ENCODE results near the gene KRT73.

Gene KRT73

DNA sequence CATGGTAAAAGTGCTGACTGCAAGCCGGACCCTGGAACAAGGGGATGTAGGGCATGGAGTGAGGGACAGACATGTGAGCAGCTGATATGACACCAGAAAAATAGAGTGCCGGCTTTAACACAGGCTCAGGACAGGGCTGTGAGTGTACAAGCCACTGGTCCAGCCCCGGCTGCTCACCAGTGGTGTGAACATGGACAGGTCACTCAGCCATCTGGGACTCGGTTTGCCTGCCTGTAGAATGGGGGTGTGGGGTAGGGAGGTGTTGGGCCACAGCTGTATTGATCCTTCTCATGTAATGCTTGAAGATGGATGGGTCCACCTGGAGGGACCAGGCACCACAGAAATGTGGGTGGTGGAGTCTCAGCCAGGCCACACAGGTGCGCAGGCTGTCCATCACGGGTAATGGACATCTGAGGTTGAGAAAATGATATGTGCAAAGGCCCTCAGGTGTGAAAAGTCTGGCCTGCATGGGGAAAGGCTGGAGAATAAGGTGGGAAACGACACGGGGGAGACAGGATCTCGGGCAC, 34.1 kb downstream of the KRT73 start:
- in situ Hi-C loops (cut with HindIII; ENCODE audit: low pct_ligation_motif_present, low pct_unique_long_range_greater_than_20kb, low sequenced_read_pairs) = loop anchor here (25.0 kb wide), 1 partner anchor 278 kb away; no protein-coding TSS in a partner anchor
- no peak for DNase-seq

DNA sequence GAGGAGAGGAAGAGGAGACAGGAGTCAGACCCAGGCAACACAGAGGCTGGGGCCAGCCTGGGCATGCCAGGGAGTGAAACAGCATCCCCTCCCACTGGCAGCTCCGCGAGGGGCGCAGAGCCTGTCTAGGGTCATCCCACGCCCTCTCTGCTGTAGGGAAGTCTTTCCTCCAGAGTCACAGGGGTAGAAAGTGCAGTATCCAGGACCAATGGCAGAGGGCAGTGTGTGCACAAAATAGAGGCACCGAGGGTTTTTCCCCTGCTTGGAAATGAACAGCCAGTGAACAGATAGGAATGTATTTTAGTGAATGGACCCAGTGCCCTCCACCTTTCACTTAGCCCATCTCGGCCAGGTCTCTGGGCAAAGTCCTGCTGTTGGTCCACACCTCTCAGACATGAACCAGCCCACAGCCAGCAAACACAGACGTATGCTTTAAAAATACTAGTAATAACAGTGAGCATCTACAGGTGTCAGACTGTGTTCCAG, 35.3 kb downstream of the KRT73 start:
- peak; percentile 73 for DNase-seq
- in situ Hi-C loops (cut with HindIII; ENCODE audit: low pct_ligation_motif_present, low pct_unique_long_range_greater_than_20kb, low sequenced_read_pairs) = loop anchor here (25.0 kb wide), 1 partner anchor 279 kb away; no protein-coding TSS in a partner anchor

DNA sequence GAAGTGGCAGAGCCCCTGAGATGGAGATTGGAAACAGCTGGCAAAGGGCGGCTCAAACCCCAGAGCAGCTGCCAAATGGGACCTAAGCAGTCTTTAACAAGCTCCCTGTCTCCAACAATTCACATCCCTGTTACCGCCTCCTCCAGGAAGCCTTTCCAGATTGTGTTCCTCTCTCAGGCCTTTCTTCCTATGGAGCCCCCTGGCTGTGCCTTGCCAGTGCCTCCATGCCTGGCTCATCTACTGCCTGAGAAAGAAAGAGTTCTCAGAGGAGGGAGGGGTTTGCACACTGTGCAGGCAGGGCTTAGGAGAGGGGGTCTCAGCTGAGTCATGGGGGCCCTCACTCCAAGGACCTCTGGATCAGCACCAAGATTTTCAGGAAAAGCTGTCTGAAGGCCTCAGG, 35.9 kb downstream of the KRT73 start:
- no peak for DNase-seq
- in situ Hi-C loops (cut with HindIII; ENCODE audit: low pct_ligation_motif_present, low pct_unique_long_range_greater_than_20kb, low sequenced_read_pairs) = loop anchor here (25.0 kb wide), 1 partner anchor 280 kb away; no protein-coding TSS in a partner anchor

DNA sequence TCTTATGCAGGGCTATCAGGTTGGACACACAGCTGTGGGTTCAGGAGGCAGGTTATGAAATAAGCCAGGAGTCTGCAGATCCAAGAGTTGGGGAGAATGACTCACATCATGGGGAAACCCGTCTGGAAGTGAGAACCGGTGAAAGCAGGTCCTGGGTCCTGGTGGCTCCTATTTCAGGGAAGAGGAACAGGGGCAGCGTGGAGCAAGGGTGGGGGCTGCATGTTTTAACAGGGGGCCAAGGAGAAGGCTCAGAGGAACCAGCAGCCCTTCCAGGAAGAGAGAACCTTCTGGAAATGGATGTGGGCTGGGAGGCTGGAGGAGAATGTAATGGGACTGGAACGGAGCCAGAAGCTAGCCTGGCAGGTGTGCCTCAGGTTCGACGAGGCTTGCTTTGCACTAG, 36.9 kb downstream of the KRT73 start:
- in situ Hi-C loops (cut with HindIII; ENCODE audit: low pct_ligation_motif_present, low pct_unique_long_range_greater_than_20kb, low sequenced_read_pairs) = loop anchor here (25.0 kb wide), 1 partner anchor 281 kb away; no protein-coding TSS in a partner anchor
- no peak for DNase-seq

DNA sequence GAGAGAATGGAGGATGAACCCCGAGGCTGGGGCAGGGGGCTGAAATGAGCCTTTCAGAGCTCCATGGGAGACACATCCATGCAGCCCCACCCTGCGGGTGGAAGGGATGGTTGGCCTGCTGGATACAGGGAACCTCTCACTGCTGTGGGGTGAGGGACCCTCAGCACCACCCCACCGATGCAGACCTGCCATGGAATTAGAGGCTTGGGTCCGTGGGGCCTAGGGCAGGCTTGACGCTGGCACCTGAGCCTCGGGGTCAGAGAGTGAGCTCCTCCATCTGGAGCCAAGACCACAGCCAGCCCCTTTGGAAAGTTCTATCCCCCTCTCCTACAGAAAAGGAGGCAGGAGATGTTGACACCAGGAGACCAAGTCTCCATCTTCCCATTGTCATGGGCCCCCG, 37.3 kb downstream of the KRT73 start:
- in situ Hi-C loops (cut with HindIII; ENCODE audit: low pct_ligation_motif_present, low pct_unique_long_range_greater_than_20kb, low sequenced_read_pairs) = loop anchor here (25.0 kb wide), 1 partner anchor 281 kb away; no protein-coding TSS in a partner anchor
- no peak for DNase-seq

DNA sequence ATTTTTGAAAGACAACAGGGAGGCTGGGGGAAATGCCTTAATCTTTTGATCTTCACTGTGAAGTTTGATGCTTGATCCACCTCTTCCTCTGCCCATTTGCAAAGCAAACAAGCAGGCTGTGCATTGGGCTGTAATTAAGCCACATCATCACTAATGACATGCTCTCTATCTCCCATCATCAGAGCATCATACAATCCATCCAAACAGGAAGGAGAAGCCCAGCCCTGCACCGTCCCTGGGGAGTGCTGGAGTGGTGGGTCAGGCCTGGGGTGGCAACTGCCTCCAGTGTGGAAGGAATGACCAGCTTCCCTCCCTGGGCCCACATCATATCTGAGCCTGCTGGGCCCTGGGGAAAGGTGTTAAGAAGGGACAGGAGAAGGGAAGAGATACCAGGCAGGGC, 37.9 kb downstream of the KRT73 start:
- DNase-seq = no peak
- in situ Hi-C loops (cut with HindIII; ENCODE audit: low pct_ligation_motif_present, low pct_unique_long_range_greater_than_20kb, low sequenced_read_pairs) = loop anchor here (25.0 kb wide), 1 partner anchor 282 kb away; no protein-coding TSS in a partner anchor

DNA sequence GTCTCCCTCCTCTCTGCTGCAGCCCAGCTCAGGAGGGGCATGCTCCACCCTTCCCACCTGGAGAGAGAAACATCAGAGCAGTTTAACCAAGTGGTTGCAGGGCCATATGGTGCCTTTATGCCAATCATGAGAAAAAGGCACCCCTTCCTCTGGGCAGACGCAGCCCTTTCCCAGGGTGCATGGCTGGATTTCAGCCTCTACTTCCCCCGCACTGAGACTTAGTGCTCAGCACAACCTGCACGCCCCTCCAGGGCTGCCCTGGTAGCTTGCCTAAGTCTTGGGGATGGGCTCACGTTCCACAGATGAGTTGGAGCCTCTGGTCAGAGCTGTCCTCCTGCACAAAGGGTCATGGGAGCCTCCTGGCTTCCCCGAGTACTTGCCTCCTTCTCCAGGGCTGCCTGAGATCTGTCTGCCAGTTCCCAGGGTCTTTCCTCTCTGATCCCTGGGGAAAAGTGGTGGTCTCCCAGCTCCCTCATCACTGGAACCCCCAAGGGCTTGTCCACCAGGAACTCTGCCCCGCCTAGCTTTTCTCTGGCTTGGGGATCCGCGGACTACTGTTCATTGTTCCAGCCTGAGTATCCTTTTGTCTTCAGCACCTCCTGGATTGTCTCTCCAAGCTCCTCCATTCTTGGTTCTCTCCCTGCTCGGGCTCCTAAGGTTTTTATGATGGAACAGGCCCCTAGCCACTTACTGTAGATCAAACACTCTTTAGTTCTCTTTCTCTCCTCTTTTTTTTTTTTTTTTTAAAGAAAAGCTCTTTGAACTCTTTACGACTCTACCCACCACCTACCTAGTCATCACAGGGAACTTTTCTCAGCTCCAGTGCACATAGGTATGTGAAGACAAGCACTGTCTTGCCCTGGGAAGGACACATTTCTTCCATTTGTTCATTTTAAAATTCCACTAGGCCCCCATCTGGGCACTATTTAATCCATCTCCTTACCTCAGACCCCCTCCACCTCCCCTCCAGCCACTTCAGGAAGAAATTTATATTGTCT, 38.6 kb downstream of the KRT73 start:
- DNase-seq = no peak
- in situ Hi-C loops (cut with HindIII; ENCODE audit: low pct_ligation_motif_present, low pct_unique_long_range_greater_than_20kb, low sequenced_read_pairs) = loop anchor here (25.0 kb wide), 1 partner anchor 283 kb away; no protein-coding TSS in a partner anchor

DNA sequence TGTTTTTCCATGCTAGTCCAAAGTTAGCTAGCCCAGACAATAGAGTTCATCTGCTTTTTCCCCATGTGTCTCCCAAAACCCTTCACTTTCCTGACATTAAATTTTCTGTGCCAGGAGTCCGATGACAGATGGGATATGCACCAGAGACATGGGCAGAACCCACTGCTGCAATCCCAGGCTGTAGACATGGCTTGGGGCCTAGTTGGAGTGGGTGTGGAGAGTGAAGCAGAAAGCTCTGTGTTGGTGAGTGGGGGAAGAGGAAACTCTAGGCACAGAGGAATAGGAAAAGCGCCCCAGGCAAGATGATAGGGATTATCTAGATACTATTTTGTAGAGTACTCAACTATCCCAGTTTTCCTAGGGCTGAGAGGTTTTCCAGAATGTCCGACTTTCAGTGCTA, 39.9 kb downstream of the KRT73 start:
- no peak for DNase-seq
- in situ Hi-C loops (cut with HindIII; ENCODE audit: low pct_ligation_motif_present, low pct_unique_long_range_greater_than_20kb, low sequenced_read_pairs) = loop anchor here (25.0 kb wide), 1 partner anchor 284 kb away; no protein-coding TSS in a partner anchor

DNA sequence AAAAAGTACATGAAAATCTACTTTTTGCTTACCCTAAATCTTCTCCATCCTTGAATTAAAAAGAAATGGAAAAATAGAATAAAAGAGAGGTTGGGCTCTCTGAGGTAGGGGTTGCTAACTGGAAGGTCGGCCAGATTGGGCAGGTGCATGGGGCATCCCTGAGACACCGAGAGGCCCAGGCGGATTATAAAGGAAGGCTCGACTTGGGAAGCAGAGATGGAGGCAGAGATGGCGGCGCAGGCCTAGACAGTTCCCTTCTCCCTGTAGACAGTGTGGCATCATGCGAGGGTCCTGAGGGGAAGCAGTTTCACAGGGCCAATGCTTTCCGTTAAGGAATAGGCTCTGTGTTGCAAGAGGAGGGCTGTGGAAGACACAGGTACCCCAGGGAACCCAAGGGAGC, 41.0 kb downstream of the KRT73 start:
- no peak for DNase-seq
- in situ Hi-C loops (cut with HindIII; ENCODE audit: low pct_ligation_motif_present, low pct_unique_long_range_greater_than_20kb, low sequenced_read_pairs) = loop anchor here (25.0 kb wide), 1 partner anchor 285 kb away; no protein-coding TSS in a partner anchor

DNA sequence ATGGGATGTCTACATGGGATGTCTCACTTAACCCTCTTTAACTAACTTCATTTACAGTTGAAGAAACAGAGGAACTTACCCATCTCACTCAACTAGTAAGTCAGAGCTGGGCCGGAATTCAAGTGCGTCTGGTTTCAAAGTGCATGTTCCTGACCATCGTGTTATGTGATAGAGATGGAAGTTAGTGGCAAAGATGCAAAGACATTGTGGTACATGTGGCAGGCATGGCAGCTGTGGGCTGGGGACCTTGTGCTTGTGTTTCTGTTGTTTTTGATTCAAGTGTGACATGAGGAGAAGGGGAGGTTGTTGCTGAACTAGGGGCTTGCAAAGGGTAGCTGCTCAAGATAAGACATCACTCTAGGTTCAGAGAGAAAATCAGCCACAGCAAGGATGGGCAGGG, 42.4 kb downstream of the KRT73 start:
- in situ Hi-C loops (cut with HindIII; ENCODE audit: low pct_ligation_motif_present, low pct_unique_long_range_greater_than_20kb, low sequenced_read_pairs) = loop anchor here (25.0 kb wide), 1 partner anchor 286 kb away; no protein-coding TSS in a partner anchor
- no peak for DNase-seq

DNA sequence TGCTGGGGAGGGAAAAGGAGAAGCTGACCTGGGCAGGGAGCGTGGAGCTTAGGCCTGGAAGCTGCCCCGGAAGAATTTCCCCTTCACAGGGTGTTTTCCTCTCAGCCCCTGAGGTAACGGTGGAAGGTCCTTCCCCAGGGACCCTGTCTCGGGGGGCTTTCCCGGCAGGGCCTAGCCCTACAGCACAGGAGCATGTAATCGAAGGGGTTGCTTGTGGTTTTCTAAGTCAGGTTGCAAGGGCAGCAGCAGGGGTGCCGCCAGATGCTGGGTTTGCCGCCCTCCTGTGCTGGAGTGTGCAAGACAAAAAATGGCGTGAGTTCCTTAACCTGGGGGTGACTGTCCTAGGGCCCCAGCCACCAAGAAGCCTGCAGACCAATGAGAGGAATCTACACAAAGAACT, 43.1 kb downstream of the KRT73 start:
- in situ Hi-C loops (cut with HindIII; ENCODE audit: low pct_ligation_motif_present, low pct_unique_long_range_greater_than_20kb, low sequenced_read_pairs) = loop anchor here (25.0 kb wide), 1 partner anchor 287 kb away; no protein-coding TSS in a partner anchor
- no peak for DNase-seq

DNA sequence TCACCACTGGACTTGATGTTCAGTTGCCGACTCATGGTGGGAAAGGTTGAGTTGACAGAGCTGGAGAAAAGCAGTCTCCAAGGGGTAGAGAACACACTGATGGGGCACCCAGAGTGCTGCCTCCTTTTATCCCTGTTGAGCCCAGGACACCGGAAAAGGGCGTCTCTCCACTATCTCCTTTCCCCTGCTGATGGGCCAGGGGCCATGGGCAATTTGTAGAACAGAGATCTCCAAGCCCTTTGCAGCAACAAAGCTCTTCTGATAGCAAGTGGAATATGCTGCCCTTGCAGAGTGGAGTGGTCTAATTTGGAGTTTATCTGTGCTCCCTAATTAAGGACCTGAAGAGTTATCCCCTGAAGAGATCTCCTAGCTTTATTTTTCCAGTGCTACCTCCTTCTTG, 44.6 kb downstream of the KRT73 start, which contains the start of gene KRT74:
TSS of gene KRT74 (minus strand) at position 101 of the 400 bp plus-strand sequence. CDS start at position 35, 66 bp downstream.
- in situ Hi-C loops (cut with HindIII; ENCODE audit: low pct_ligation_motif_present, low pct_unique_long_range_greater_than_20kb, low sequenced_read_pairs) = no loop called here
- no peak for DNase-seq

DNA sequence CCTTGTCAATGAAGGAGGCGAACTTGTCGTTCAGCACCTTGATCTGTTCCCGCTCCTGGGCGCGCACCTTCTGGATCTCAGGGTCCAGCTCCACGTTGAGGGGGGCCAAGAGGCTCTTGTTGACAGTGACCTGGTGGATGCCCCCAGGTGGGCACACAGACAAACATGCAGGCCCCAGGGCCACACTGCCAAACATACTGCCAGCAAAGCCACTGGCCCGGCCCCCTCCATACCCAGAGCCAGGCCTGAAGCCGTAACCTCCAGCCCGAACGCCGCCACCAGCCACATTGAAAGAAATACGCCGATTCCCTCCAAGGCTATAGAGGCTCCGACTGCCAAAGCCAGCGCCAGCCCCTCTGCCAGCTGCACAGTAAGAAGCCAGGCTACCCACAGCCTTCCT, 45.1 kb downstream of the KRT73 start:
- no peak for DNase-seq
- in situ Hi-C loops (cut with HindIII; ENCODE audit: low pct_ligation_motif_present, low pct_unique_long_range_greater_than_20kb, low sequenced_read_pairs) = no loop called here

DNA sequence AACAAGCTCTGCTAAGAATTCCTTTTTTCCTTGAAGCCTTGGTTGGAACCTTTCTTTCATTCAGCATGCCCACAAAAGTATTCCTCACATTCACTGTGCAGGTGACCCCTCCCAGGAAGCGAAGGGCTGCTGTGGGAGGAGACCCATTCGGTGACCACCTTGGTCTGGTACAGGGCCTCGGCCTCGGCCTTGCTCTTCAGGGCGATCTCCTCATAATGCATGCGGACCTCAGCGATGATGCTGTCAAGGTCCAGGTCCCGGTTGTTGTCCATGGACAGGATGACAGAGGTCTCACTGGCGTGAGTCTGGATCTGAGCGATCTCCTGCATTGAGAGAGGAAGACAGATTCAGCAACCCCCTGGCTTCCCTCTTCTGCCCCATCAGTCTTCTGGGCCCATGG, 47.8 kb downstream of the KRT73 start:
- DNase-seq = no peak
- in situ Hi-C loops (cut with HindIII; ENCODE audit: low pct_ligation_motif_present, low pct_unique_long_range_greater_than_20kb, low sequenced_read_pairs) = no loop called here

DNA sequence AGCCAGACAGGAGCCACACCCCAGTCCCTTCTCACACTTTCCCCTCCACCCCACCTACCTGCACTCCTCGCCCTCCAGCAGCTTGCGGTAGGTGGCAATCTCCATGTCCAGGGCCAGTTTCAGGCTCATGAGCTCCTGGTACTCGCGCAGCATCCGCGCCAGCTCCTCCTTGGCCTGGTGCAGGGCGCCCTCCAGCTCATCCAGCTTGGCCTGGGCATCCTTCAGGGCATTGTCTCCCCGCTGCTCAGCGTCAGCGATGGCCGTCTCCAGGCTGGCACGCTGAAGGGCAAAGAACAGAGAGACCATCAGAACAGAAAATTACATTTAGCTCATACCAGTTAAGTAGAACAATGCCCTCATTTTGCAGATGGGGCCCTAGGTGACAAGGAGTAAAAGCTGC, 50.2 kb downstream of the KRT73 start:
- no peak for DNase-seq
- in situ Hi-C loops (cut with HindIII; ENCODE audit: low pct_ligation_motif_present, low pct_unique_long_range_greater_than_20kb, low sequenced_read_pairs) = no loop called here

DNA sequence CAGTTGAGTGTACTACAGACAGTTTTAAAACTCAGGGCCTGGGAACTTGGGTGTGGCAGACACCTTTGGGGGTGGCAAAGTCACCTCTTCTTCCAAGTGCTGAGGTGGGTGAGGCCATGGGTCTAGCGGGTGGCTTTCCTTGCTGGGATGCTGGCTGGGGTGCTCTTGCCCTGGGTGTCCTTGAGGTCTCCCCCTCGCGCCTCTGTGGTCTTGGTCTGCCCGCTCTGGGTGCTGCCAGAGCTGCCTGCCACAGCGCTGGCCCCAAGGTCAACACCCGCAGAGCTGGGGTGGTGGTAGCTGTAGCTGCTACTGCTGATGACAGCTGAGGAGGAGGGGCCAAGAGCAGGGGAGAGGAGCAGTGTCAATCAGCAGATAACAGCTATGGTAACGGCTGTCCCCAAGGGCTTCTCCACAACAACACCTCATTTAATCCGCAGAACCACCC, 51.5 kb downstream of the KRT73 start:
- DNase-seq = no peak
- in situ Hi-C loops (cut with HindIII; ENCODE audit: low pct_ligation_motif_present, low pct_unique_long_range_greater_than_20kb, low sequenced_read_pairs) = no loop called here

DNA sequence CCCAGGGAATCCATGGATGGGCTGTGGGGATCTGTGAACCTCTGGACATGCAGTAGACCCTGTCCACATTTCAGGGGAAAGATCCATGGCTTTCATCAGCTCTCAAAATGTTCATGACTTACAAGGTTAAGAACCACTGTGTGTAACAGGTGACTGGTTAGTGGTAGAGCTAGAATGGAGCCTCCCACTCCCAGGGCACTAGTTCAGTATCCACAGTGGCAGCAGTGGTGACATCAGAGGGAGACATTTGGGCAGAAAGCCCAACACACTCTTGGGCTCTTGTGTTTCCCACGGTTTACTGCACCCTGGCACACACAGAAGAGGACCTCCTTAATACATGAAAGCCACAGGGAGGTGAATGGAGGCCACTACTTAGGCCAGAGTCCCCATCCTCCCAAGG, 53.8 kb downstream of the KRT73 start:
- no peak for DNase-seq
- in situ Hi-C loops (cut with HindIII; ENCODE audit: low pct_ligation_motif_present, low pct_unique_long_range_greater_than_20kb, low sequenced_read_pairs) = no loop called here

DNA sequence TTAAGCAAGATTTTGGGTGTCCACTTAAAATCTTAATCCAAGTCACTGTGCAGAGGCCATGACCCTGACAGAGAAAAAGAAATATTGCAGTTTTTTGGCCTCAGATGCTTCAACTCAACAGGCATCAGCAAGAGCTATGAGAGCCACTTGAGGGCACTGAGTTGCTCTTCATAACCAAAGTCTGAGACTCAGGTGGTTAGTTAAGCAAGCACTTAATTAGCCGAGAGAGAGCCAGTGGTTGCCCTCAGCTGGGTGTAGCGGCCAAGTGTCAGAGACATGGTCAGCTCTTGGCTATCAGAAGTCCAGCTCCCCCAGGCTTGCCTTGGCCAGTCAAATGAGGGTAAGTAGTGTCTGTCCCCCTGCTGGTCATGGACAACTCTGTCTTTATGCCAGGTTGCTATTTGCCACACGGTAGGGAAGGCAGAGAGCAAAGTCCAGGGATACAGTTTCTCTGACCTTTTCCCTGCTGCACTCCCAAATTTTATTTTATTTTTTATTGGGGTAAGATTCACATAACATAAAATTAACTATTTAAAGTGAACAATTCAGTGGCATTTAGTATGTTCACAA, 56.4 kb downstream of the KRT73 start:
- peak; percentile 42 for DNase-seq
- in situ Hi-C loops (cut with HindIII; ENCODE audit: low pct_ligation_motif_present, low pct_unique_long_range_greater_than_20kb, low sequenced_read_pairs) = no loop called here

DNA sequence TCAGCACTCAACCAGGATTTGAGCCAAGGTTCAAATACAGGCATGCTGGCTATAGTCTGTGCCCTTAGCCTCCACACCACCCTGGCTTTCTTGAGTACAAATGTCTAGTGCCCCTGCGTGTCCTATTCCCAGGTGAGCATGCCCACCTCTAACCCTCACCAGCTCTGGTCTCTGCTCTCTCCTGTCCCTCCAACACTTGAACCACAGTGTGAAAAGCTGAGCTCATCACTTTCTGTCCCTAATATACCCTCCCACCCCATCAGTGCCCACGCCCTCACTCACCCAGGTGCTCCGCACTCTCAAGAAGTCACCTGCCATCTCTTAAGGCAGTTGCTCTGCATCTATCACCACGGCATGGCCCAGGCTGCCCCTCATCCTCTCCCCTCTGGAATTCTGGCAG, 58.4 kb downstream of the KRT73 start:
- no peak for DNase-seq
- in situ Hi-C loops (cut with HindIII; ENCODE audit: low pct_ligation_motif_present, low pct_unique_long_range_greater_than_20kb, low sequenced_read_pairs) = no loop called here

All from ACHN (cell line).